ENCODE results near the gene LIPM. TPM values are rescaled to one million over a fixed set of nuclear protein-coding genes. Genes with fewer than 3 reads are reported as not detected.

Gene LIPM
- total RNA-seq, 1 donor from 2014 or later: not detected

- intact Hi-C loops (cut with micrococcal nuclease): no loop called here
Observed at GRCh38 chr10:88782222-88782621, 20.3 kb upstream of the LIPM start.

DNA sequence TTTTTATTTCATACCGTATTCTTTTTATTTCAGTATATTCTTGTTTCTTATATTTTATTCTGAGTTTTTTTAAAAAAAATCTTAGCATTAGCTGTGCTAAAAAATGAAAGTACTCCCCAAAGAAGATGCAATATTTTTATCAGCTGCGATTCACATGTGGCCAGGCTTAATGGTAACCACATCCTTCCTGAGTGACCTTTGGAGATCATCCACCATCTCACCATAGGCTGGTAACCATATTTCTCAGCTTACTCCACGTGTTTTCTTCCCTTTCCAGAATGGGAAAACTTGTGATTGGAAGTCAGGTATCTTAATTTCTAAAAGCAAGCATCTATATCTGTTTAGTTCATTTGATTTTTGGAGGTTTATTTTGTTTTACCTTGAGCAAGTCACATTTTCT is 18.8 kb upstream of the LIPM start:
- Histone ChIP-seq H3K4me3 (no peak overlapping the region), H3K27ac (replicated peaks) (no peak overlapping the region), H3K4me1 (no peaks in the 10 kb centered on the region), H3K27me3 (ENCODE audit: low read depth) (peaks cover 19% of the 10 kb centered on the region), H3K36me3 (no peaks in the 10 kb centered on the region), H3K9me3 (replicated peaks) (no peaks in the 10 kb centered on the region)
- intact Hi-C loops (cut with micrococcal nuclease): no loop called here
- no peak for TF ChIP-seq CTCF (IDR thresholded peaks at IDR 0.05; ENCODE audit: borderline replicate concordance)
- no peak for DNase-seq

More at GRCh38 chr10:88782222-88782621, 20.3 kb upstream of the LIPM start:
- Histone ChIP-seq H3K27ac (replicated peaks) (no peak overlapping the region), H3K27me3 (ENCODE audit: low read depth) (peaks cover 16% of the 10 kb centered on the region), H3K36me3 (no peaks in the 10 kb centered on the region), H3K4me3 (no peak overlapping the region), H3K9me3 (replicated peaks) (no peaks in the 10 kb centered on the region), H3K4me1 (no peaks in the 10 kb centered on the region)
- DNase-seq: no peak
- no peak for TF ChIP-seq CTCF (IDR thresholded peaks at IDR 0.05; ENCODE audit: borderline replicate concordance)

DNA sequence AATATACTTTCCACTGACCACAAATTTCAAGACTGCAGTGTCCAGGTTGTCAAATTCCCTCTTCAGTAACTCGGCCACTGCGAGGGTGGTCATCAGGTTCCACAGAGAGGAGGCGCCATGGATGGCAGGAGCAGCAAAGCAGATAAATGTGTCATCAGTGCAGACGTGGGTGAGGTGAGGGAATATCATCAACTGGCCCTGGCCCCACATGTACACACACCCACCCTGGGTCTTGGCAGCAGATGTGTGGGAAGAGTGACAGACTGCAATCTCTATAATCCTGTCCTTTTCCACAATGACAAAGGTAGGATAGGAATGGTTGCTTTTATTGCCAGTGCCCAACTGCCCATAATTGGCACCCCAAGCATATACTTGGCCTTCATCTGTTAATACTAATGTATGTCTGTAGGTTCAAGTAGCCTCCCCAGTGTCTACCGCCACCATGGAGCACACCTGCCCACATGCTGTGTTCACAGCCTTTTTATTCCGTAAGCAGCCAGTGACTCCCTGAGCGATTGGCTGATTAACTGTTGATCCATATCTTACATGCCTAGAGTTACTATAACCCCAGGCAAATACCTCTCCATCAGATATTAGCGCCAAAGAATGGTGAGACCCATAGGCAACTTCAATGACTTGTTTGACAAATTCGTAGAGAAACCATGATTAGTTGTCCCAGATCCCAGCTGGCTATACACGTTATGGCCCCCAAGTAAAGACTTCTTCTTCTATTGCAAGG is 16.3 kb upstream of the LIPM start:
- peaks cover 19% of the 10 kb centered on the region for H3K27me3 ChIP-seq (ENCODE audit: low read depth)
- no peak overlapping the region for H3K27ac ChIP-seq (replicated peaks)
- intact Hi-C loops (cut with micrococcal nuclease): no loop called here
- no peaks in the 10 kb centered on the region for H3K36me3 ChIP-seq
- no peaks in the 10 kb centered on the region for H3K9me3 ChIP-seq (replicated peaks)
- no peak overlapping the region for H3K4me3 ChIP-seq
- no peak for DNase-seq
- H3K4me1 ChIP-seq: no peaks in the 10 kb centered on the region
- TF ChIP-seq CTCF (IDR thresholded peaks at IDR 0.05; ENCODE audit: borderline replicate concordance): no peak

- Histone ChIP-seq H3K4me3 (no peak overlapping the region), H3K9me3 (replicated peaks) (no peaks in the 10 kb centered on the region), H3K27me3 (ENCODE audit: low read depth) (peaks cover 19% of the 10 kb centered on the region), H3K36me3 (no peaks in the 10 kb centered on the region), H3K4me1 (no peaks in the 10 kb centered on the region), H3K27ac (replicated peaks) (no peak overlapping the region)
- DNase-seq: no peak
- intact Hi-C loops (cut with micrococcal nuclease): no loop called here
- no peak for TF ChIP-seq CTCF (IDR thresholded peaks at IDR 0.05; ENCODE audit: borderline replicate concordance)
Observed at GRCh38 chr10:88787463-88787862, 15.1 kb upstream of the LIPM start.

DNA sequence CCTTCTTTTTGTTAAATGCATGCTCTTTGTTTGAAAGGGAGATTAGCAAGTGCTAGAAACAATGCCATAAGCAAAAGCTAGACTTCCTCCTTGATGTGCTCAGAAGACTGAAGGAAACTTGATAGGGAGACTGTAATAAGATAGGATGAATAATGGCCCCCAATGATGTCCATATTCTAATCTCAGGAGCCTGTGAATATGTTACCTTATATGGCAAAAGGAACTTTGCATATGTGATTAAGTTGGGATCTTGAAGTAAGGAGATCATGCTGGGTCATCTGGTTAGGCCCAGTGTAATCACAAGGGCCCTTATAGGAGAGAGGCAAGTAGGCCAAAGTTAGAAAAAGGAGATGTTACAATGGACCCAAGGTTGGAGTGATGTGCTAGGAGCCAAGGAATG is 13.6 kb upstream of the LIPM start:
- H3K36me3 ChIP-seq: no peaks in the 10 kb centered on the region
- no peaks in the 10 kb centered on the region for H3K9me3 ChIP-seq (replicated peaks)
- DNase-seq: no peak
- intact Hi-C loops (cut with micrococcal nuclease): no loop called here
- TF ChIP-seq CTCF (IDR thresholded peaks at IDR 0.05; ENCODE audit: borderline replicate concordance): no peak
- H3K27me3 ChIP-seq (ENCODE audit: low read depth): peaks cover 19% of the 10 kb centered on the region
- no peak overlapping the region for H3K4me3 ChIP-seq
- H3K4me1 ChIP-seq: no peaks in the 10 kb centered on the region
- H3K27ac ChIP-seq (replicated peaks): no peak overlapping the region
